HCT116 (cell line): Measurements from ENCODE around the gene CARS1. TPM values are rescaled to one million over a fixed set of nuclear protein-coding genes. Genes with fewer than 3 reads are reported as not detected.
A peak's percentile ranks its signal among the peaks of the same experiment; 100 is the strongest.

Experiments used
- ATAC-seq: fragments of 200-7000 bp; cut with Tn5 transposase; 2 replicates; pipeline ENCODE4 v1.9.1; 2020; ENCODE audit warnings: mild to moderate bottlenecking, moderate library complexity
- BruUV-seq: library from RNA; stranded (reverse); fragments of 400-500 nt; replicated peaks from 2 replicates; lab custom pipeline; 2021; lab: Mats Ljungman, UMichigan
- CTCF ChIA-PET: fragments of 300-600 bp; sonication (Branson Sonifier 250); formaldehyde crosslinking; loops from one replicate; lab custom pipeline; 2021; ENCODE audit warnings: antibody characterized with exemption; lab: Charles Lee
- POLR2A ChIA-PET: fragments of 300-600, 350-600 bp; sonication (Branson Sonifier 250); formaldehyde crosslinking; loops from one replicate; lab custom pipeline; 2021; ENCODE audit warnings: antibody characterized with exemption; lab: Charles Lee
- RAD21 ChIA-PET, 2 experiments: fragments of 300-600 bp; sonication (Branson Sonifier 250); formaldehyde crosslinking; loops; one replicate each; lab custom pipeline; 2023; ENCODE audit warnings: low total read pairs in 2 of 2; ENCODE audit not compliant: uncharacterized antibody in 2 of 2, unreplicated experiment in 2 of 2, low non-redundant PET in 1 of 2; lab: Charles Lee
- DNase-seq: peaks from one replicate; pipeline ENCODE4 v3.0.0-alpha.2; 2010; ENCODE audit warnings: low read depth, low spot score
- H2AFZ ChIP-seq: fragments of 200-600 bp; shearing (Covaris generic), sonication (generic); 2 replicates; pipeline ENCODE4 v1.6.1; 2017; ENCODE audit warnings: low read depth, mixed run types, mixed read lengths, antibody characterized with exemption, low read length; ENCODE audit not compliant: poor library complexity, severe bottlenecking
- H3K27ac ChIP-seq: 2 replicates; pipeline ENCODE4 v1.5.1; 2012; ENCODE audit warnings: low read depth, low read length
- H3K27me3 ChIP-seq: fragments of 200-600 bp; sonication (generic); 2 replicates; pipeline ENCODE4 v1.6.1; 2016; ENCODE audit warnings: mixed run types, low read length, mixed read lengths; ENCODE audit not compliant: insufficient read depth
- H3K36me3 ChIP-seq, 2 experiments: fragments of 200-500 bp in 1 of 2; fragments of 200-600 bp in 1 of 2; sonication (Bioruptor generic) in 1 of 2; sonication (generic) in 1 of 2; 2 replicates each; pipeline versions ENCODE4 v1.5.1 to v1.6.1; 2014 to 2016; ENCODE audit warnings: low read length in 2 of 2, inconsistent platforms in 1 of 2, mixed read lengths in 1 of 2, mixed run types in 1 of 2; ENCODE audit not compliant: insufficient read depth in 2 of 2, control insufficient read depth in 1 of 2
- H3K4me1 ChIP-seq, 2 experiments: fragments of 200-600 bp in 1 of 2; sonication (generic) in 1 of 2; 2 replicates each; pipeline versions ENCODE4 v1.5.1 to v1.6.1; 2012 to 2017; ENCODE audit warnings: low read length in 2 of 2, inconsistent platforms in 1 of 2, mild to moderate bottlenecking in 1 of 2, mixed read lengths in 1 of 2, mixed run types in 1 of 2, moderate library complexity in 1 of 2; ENCODE audit not compliant: insufficient read depth in 2 of 2, control insufficient read depth in 1 of 2
- H3K4me2 ChIP-seq: fragments of 200-600 bp; sonication (generic); 2 replicates; pipeline ENCODE4 v1.6.1; 2017; ENCODE audit warnings: mixed run types, low read length, mixed read lengths
- H3K4me3 ChIP-seq, 2 experiments: fragments of 200-600 bp in 1 of 2; sonication (generic) in 1 of 2; replicated peaks in 1 of 2; 2 replicates each; pipeline ENCODE4 v1.5.1; 2011 to 2016; ENCODE audit warnings: low read length in 2 of 2, control low read depth in 1 of 2, low read depth in 1 of 2, mild to moderate bottlenecking in 1 of 2, mixed read lengths in 1 of 2, mixed run types in 1 of 2
- H3K79me2 ChIP-seq: fragments of 200-600 bp; sonication (generic); 2 replicates; pipeline ENCODE4 v1.6.1; 2017; ENCODE audit warnings: mild to moderate bottlenecking, mixed run types, low read length, moderate library complexity, mixed read lengths; ENCODE audit not compliant: insufficient read depth
- H3K9ac ChIP-seq: fragments of 200-600 bp; sonication (generic); 2 replicates; pipeline ENCODE4 v1.6.1; 2016; ENCODE audit warnings: low read length, mixed read lengths
- H3K9me2 ChIP-seq: fragments of 200-600 bp; sonication (generic), shearing (Covaris generic); 2 replicates; pipeline ENCODE4 v1.6.1; 2017; ENCODE audit warnings: mixed run types, mild to moderate bottlenecking, moderate library complexity; ENCODE audit not compliant: insufficient read depth
- H3K9me3 ChIP-seq, 2 experiments: fragments of 200-500 bp in 1 of 2; fragments of 200-600 bp in 1 of 2; sonication (Bioruptor generic) in 1 of 2; sonication (generic) in 1 of 2; 2 replicates each; pipeline ENCODE4 v1.6.1; 2014 to 2017; ENCODE audit warnings: low read length in 2 of 2, mixed read lengths in 2 of 2, inconsistent platforms in 1 of 2, low read depth in 1 of 2, mild to moderate bottlenecking in 1 of 2, mixed run types in 1 of 2, moderate library complexity in 1 of 2; ENCODE audit not compliant: control insufficient read depth in 1 of 2, insufficient read depth in 1 of 2
- H4K20me1 ChIP-seq: fragments of 200-600 bp; sonication (generic), shearing (Covaris generic); 2 replicates; pipeline ENCODE4 v1.6.1; 2017; ENCODE audit warnings: mixed run types, mild to moderate bottlenecking, moderate library complexity; ENCODE audit not compliant: insufficient read depth
- SP1 ChIP-seq: IDR thresholded peaks from 2 replicates; pipeline ENCODE4 v1.6.1; 2012; ENCODE audit warnings: low read depth
- ZNF274 ChIP-seq: fragments of 200-500 bp; sonication (Bioruptor generic); IDR thresholded peaks from 2 replicates; pipeline ENCODE4 v1.6.1; 2014; ENCODE audit warnings: mild to moderate bottlenecking, low read depth, low read length, inconsistent platforms
- intact Hi-C: fragments of 100-400 bp; cut with micrococcal nuclease; formaldehyde crosslinking; loops from 2 replicates; pipeline ENCODE4 v1.10.0; 2022
- total RNA-seq: library from RNA; stranded (reverse); gene quantifications from one replicate; pipeline ENCODE4 v1.2.1, GENCODE V29; 2021; ENCODE audit not compliant: unreplicated experiment

CARS1 gene
- total RNA-seq, 1 experiment from 2014 or later: 124 TPM

- no peak for DNase-seq
- RAD21 ChIA-PET: no interaction called here
Observed at GRCh38 chr11:2951231-2952110, 105.8 kb downstream of the CARS1 start.

More at GRCh38 chr11:2951231-2952110, 105.8 kb downstream of the CARS1 start:
- Histone ChIP-seq H3K9ac (no peak overlapping the region), H3K79me2 (peaks cover 42% of the 10 kb centered on the region; the same call in 1 of the 2 replicates), H3K27me3 (no peaks in the 10 kb centered on the region), H3K4me3 (no peak overlapping the region), H3K36me3 (peaks cover 46 to 73% of the 10 kb centered on the region in 2 experiments), H3K4me1 (peaks cover 0 to 16% of the 10 kb centered on the region in 2 experiments; a peak in 1 of 4 replicates), H3K9me2 (no peaks in the 10 kb centered on the region), H3K27ac (no peak overlapping the region), H3K4me2 (no peak overlapping the region), H2AFZ (no peak overlapping the region), H3K9me3 (no peaks in the 10 kb centered on the region), H4K20me1 (peaks cover 3% of the 10 kb centered on the region; the same call in 1 of the 2 replicates)
- CTCF ChIA-PET: no interaction called here
- POLR2A ChIA-PET: no interaction called here
- no peak for ATAC-seq
- no TSS peak for BruUV-seq
- 0 out of 2 replicates have a peak, but pooled peaks have one; percentile 11 for TF ChIP-seq SP1
- no peak for TF ChIP-seq ZNF274
- intact Hi-C loops: no loop called here

Other genes with a start within 250 kb of the CARS1 start
- 24.0 TPM for gene CDKN1C, start 171.6 kb downstream of the CARS1 start, total RNA-seq
- gene PHLDA2, start 128.0 kb downstream of the CARS1 start, total RNA-seq: 309 TPM
- 144 TPM for gene NAP1L4, start 65.1 kb downstream of the CARS1 start, total RNA-seq
- 44.2 TPM for gene OSBPL5, start 107.9 kb upstream of the CARS1 start, total RNA-seq
- not detected for gene MRGPRG, start 161.4 kb upstream of the CARS1 start, total RNA-seq
- not detected for gene MRGPRE, start 175.0 kb upstream of the CARS1 start, total RNA-seq